ENCODE measurements around the gene CACTIN.

CACTIN gene

DNA sequence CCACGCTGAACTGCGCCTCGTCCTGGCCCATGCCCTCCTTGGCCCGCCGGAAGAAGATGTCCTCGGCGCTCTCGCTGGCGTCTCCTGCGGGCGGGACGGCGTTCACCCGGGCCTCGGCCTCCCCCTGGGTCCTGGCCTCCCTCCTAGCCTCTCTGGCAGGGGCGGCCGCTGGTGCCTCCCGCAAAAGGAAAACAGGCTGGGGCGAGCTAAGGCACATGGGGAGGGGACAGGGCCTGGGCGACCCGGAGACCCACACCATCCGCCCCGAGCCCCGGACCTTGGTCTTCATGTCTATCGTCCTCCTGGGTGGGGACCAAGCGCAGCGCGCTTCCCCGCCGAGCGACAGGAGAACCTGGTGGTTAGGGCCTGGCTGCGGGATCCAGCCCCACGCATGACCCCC is 14.3 kb downstream of the CACTIN start:
- no peaks in the 10 kb centered on the region for H3F3A ChIP-seq (ENCODE audit: insufficient read depth, low read length)
- no peaks in the 10 kb centered on the region for H3K79me2 ChIP-seq (ENCODE audit: insufficient read depth, low read length)
- no peaks in the 10 kb centered on the region for H3K4me1 ChIP-seq (ENCODE audit: insufficient read depth, low read length, severe bottlenecking)
- H3K27ac ChIP-seq (ENCODE audit: low read depth, low read length, poor library complexity, severe bottlenecking): no peak overlapping the region
- no peaks in the 10 kb centered on the region for H4K20me1 ChIP-seq (ENCODE audit: insufficient read depth, low read length)
- H3K9ac ChIP-seq (ENCODE audit: low read length): no peak overlapping the region
- H3K4me3 ChIP-seq (ENCODE audit: low read depth, low read length, poor library complexity, severe bottlenecking): no peak overlapping the region
- no peaks in the 10 kb centered on the region for H3K9me2 ChIP-seq (ENCODE audit: low read depth, low read length)
- H2AFZ ChIP-seq (ENCODE audit: low read length): no peak overlapping the region
- H3K9me3 ChIP-seq (ENCODE audit: low read length): no peaks in the 10 kb centered on the region
- no peak overlapping the region for H3K4me2 ChIP-seq (ENCODE audit: low read length)
- H3K36me3 ChIP-seq (ENCODE audit: insufficient read depth, low read length): peaks cover 28% of the 10 kb centered on the region
- no peaks in the 10 kb centered on the region for H3K27me3 ChIP-seq (ENCODE audit: insufficient read depth, low read length)
- TF ChIP-seq, protein P1, sequence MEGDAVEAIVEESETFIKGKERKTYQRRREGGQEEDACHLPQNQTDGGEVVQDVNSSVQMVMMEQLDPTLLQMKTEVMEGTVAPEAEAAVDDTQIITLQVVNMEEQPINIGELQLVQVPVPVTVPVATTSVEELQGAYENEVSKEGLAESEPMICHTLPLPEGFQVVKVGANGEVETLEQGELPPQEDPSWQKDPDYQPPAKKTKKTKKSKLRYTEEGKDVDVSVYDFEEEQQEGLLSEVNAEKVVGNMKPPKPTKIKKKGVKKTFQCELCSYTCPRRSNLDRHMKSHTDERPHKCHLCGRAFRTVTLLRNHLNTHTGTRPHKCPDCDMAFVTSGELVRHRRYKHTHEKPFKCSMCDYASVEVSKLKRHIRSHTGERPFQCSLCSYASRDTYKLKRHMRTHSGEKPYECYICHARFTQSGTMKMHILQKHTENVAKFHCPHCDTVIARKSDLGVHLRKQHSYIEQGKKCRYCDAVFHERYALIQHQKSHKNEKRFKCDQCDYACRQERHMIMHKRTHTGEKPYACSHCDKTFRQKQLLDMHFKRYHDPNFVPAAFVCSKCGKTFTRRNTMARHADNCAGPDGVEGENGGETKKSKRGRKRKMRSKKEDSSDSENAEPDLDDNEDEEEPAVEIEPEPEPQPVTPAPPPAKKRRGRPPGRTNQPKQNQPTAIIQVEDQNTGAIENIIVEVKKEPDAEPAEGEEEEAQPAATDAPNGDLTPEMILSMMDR (IDR thresholded peaks at IDR 0.05; ENCODE audit: low read length): no peak
- TF ChIP-seq EZH2 (IDR thresholded peaks at IDR 0.05; ENCODE audit: borderline replicate concordance, low read length): no peak

DNA sequence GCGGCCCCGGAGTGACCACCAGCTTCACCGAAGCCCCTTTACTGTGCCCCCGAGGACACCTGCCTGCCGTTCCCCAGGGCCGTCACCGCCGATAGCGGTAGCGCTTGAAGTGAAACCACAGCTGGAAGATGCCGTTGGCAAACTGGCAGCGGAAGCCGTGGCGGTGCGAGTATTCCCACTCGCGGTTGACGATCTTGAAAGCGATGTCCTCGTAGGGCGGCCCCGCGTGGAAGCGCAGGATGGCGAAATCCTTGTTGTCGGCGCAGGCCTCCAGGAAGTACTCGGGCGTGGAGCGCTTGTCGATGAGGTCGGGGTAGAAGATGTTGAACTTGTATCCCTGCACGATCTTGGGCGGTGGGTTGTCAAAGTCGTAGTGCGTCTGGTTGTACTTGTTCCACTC is 14.7 kb downstream of the CACTIN start:
- H4K20me1 ChIP-seq (ENCODE audit: insufficient read depth, low read length): no peaks in the 10 kb centered on the region
- H3K4me2 ChIP-seq (ENCODE audit: low read length): no peak overlapping the region
- H3K36me3 ChIP-seq (ENCODE audit: insufficient read depth, low read length): peaks cover 28% of the 10 kb centered on the region
- H3K27me3 ChIP-seq (ENCODE audit: insufficient read depth, low read length): no peaks in the 10 kb centered on the region
- H3K4me3 ChIP-seq (ENCODE audit: low read depth, low read length, poor library complexity, severe bottlenecking): no peak overlapping the region
- H2AFZ ChIP-seq (ENCODE audit: low read length): no peak overlapping the region
- H3K4me1 ChIP-seq (ENCODE audit: insufficient read depth, low read length, severe bottlenecking): no peaks in the 10 kb centered on the region
- H3K9ac ChIP-seq (ENCODE audit: low read length): no peak overlapping the region
- TF ChIP-seq, protein P1 (IDR thresholded peaks at IDR 0.05; ENCODE audit: low read length): no peak
- no peak for TF ChIP-seq EZH2 (IDR thresholded peaks at IDR 0.05; ENCODE audit: borderline replicate concordance, low read length)
- no peaks in the 10 kb centered on the region for H3F3A ChIP-seq (ENCODE audit: insufficient read depth, low read length)
- H3K9me3 ChIP-seq (ENCODE audit: low read length): no peaks in the 10 kb centered on the region
- no peaks in the 10 kb centered on the region for H3K79me2 ChIP-seq (ENCODE audit: insufficient read depth, low read length)
- H3K9me2 ChIP-seq (ENCODE audit: low read depth, low read length): no peaks in the 10 kb centered on the region
- H3K27ac ChIP-seq (ENCODE audit: low read depth, low read length, poor library complexity, severe bottlenecking): no peak overlapping the region

DNA sequence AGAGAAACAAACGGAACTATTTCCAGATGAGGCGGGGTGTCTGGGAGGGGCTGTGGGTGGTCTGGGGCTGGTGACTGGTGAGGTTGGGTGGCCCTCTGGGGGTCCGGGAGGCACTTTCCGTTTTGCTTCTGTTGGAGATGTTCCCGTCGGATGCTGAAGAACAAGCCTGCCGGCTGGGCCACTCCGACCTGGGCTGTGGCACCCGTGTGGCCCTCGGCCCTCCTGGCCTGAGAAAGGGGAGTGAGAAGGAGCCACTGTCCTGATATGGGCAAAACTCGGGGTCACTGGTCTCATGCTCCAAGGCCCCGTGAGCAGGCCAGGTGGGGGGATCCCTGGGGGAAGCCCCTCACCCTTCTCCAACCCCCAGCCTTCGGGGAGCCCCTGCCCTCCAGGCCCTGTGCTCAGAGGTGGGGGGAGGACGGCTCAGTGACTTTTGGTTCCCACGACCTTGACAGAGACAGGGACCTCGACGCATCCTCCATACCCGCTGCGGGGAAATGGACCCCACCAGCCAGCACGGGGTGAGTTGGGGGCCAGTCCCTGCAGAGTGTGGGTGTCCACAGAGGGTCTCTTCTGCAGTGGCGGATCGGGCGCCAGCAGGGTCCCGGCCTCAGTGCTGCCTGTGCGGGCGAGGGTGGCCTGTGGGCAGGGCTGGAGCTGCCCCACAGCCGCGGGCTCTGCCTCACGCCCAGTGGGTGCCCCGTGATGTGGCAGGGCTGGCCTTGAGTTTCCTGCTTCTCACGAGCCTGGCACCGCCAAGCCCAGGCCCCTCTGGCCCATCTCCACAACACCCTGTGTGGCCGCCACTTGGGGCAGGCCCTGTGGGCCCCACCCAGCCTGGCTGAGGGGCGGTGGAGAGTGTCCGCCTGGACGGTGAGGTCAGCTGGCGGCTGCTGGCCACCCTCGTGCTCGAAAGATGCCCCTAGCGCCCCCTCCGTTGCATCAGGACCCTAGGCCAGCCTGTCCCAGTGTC is 15.6 kb downstream of the CACTIN start:
- no peaks in the 10 kb centered on the region for H4K20me1 ChIP-seq (ENCODE audit: insufficient read depth, low read length)
- H3K4me3 ChIP-seq (ENCODE audit: low read depth, low read length, poor library complexity, severe bottlenecking): no peak overlapping the region
- no peaks in the 10 kb centered on the region for H3K27me3 ChIP-seq (ENCODE audit: insufficient read depth, low read length)
- H3K4me1 ChIP-seq (ENCODE audit: insufficient read depth, low read length, severe bottlenecking): no peaks in the 10 kb centered on the region
- H3K4me2 ChIP-seq (ENCODE audit: low read length): no peak overlapping the region
- no peaks in the 10 kb centered on the region for H3K79me2 ChIP-seq (ENCODE audit: insufficient read depth, low read length)
- TF ChIP-seq, protein P1 (IDR thresholded peaks at IDR 0.05; ENCODE audit: low read length): no peak
- TF ChIP-seq EZH2 (IDR thresholded peaks at IDR 0.05; ENCODE audit: borderline replicate concordance, low read length): no peak
- H3K27ac ChIP-seq (ENCODE audit: low read depth, low read length, poor library complexity, severe bottlenecking): no peak overlapping the region
- H3F3A ChIP-seq (ENCODE audit: insufficient read depth, low read length): no peaks in the 10 kb centered on the region
- H3K36me3 ChIP-seq (ENCODE audit: insufficient read depth, low read length): peaks cover 28% of the 10 kb centered on the region
- no peaks in the 10 kb centered on the region for H3K9me3 ChIP-seq (ENCODE audit: low read length)
- no peaks in the 10 kb centered on the region for H3K9me2 ChIP-seq (ENCODE audit: low read depth, low read length)
- H2AFZ ChIP-seq (ENCODE audit: low read length): no peak overlapping the region
- H3K9ac ChIP-seq (ENCODE audit: low read length): no peak overlapping the region

Measured in OCI-LY1 (cell line).